HepG2 (cell line): Measurements from ENCODE around the gene LMTK2. TPM values are rescaled to one million over a fixed set of nuclear protein-coding genes. Genes with fewer than 3 reads are reported as not detected.

Experiments
- ATAC-seq: fragments of 200-7000 bp; cut with Tn5 transposase; 3 replicates; pipeline ENCODE4 v1.9.1; 2020; ENCODE audit warnings: mild to moderate bottlenecking, moderate library complexity
- BruUV-seq: library from RNA; stranded (reverse); fragments of 400-500 nt; replicated peaks from 2 replicates; lab custom pipeline; 2021; lab: Mats Ljungman, UMichigan
- CTCF ChIA-PET: fragments of 300-600 bp; formaldehyde crosslinking; extraction: SDS; loops from one replicate; lab custom pipeline; 2021; ENCODE audit warnings: low total read pairs, inconsistent platforms, low intra/inter-chr PET ratio; lab: Yijun Ruan, JAX
- POLR2A ChIA-PET: fragments of 350-600 bp; sonication (Branson Sonifier 250); formaldehyde crosslinking; loops from one replicate; lab custom pipeline; 2020; ENCODE audit warnings: antibody characterized with exemption, inconsistent platforms; lab: Yijun Ruan, JAX
- DNase-seq: peaks from one replicate; pipeline ENCODE4 v3.0.0-alpha.2; 2015; ENCODE audit warnings: low spot score
- FAIRE-seq: peaks from 3 replicates; lab custom pipeline; 2011; peaks lifted over from hg19 to GRCh38; lab: Jason Lieb, UNC
- H2AFZ ChIP-seq: one replicate; pipeline ENCODE4 v1.6.1; 2011; ENCODE audit warnings: low read length, inconsistent platforms
- H3K27ac ChIP-seq: fragments of 300-600 bp; 3 replicates; pipeline ENCODE4 v1.8.0; 2011; ENCODE audit warnings: mixed run types, mild to moderate bottlenecking, mixed read lengths, low read length, inconsistent platforms; ENCODE audit not compliant: insufficient read depth; ENCODE audit errors: extremely low read length
- H3K27me3 ChIP-seq, 2 experiments: fragments of 200-600 bp in 1 of 2; 2 replicates in 1 of 2; 3 replicates in 1 of 2; pipeline versions ENCODE4 v1.6.0 to v1.8.0; 2011; ENCODE audit warnings: low read length in 2 of 2, mild to moderate bottlenecking in 2 of 2, moderate library complexity in 2 of 2, inconsistent platforms in 1 of 2; ENCODE audit not compliant: insufficient read depth in 2 of 2, control insufficient read depth in 1 of 2
- H3K36me3 ChIP-seq, 2 experiments: fragments of 200-600 bp in 1 of 2; replicated peaks in 1 of 2; 2 replicates in 1 of 2; 3 replicates in 1 of 2; pipeline versions ENCODE4 v1.5.1 to v1.8.0; 2011; ENCODE audit warnings: low read length in 2 of 2, inconsistent platforms in 1 of 2; ENCODE audit not compliant: insufficient read depth in 2 of 2, control insufficient read depth in 1 of 2
- H3K4me1 ChIP-seq: 2 replicates; pipeline ENCODE4 v1.5.1; 2012; ENCODE audit warnings: low read length, inconsistent platforms; ENCODE audit not compliant: insufficient read depth
- H3K4me2 ChIP-seq: 2 replicates; pipeline ENCODE4 v1.6.0; 2011; ENCODE audit warnings: low read depth, low read length, inconsistent platforms
- H3K4me3 ChIP-seq, 3 experiments: fragments of 200-600 bp in 1 of 3; sonication (generic), shearing (Covaris generic) in 1 of 3; replicated peaks in 1 of 3; 2 replicates each; pipeline ENCODE4 v1.5.1; 2011 to 2016; ENCODE audit warnings: low read length in 3 of 3, inconsistent platforms in 2 of 3, low read depth in 2 of 3, mild to moderate bottlenecking in 2 of 3, control low read depth in 1 of 3, mixed read lengths in 1 of 3; ENCODE audit not compliant: insufficient read depth in 1 of 3
- H3K79me2 ChIP-seq: one replicate; pipeline ENCODE4 v1.6.1; 2011; ENCODE audit warnings: low read length, inconsistent platforms; ENCODE audit not compliant: insufficient read depth
- H3K9ac ChIP-seq: 2 replicates; pipeline ENCODE4 v1.6.0; 2011; ENCODE audit warnings: mild to moderate bottlenecking, low read depth, low read length, inconsistent platforms; ENCODE audit not compliant: insufficient read depth
- H3K9me3 ChIP-seq: 2 replicates; pipeline ENCODE4 v1.5.1; 2012; ENCODE audit warnings: mild to moderate bottlenecking, low read length
- H4K20me1 ChIP-seq: 2 replicates; pipeline ENCODE4 v1.6.0; 2011; ENCODE audit warnings: inconsistent platforms, mild to moderate bottlenecking, low read length, moderate library complexity; ENCODE audit not compliant: insufficient read depth
- GPN1 ChIP-seq: sonication (generic); formaldehyde crosslinking; IDR thresholded peaks from 2 replicates; pipeline ENCODE4 v1.5.1; 2020; ENCODE audit warnings: missing genetic modification reagents, borderline replicate concordance
- KAT2B ChIP-seq: fragments of 150-350 bp; IDR thresholded peaks from 2 replicates; pipeline ENCODE4 v1.6.1; 2014; ENCODE audit warnings: low read depth, low read length, borderline replicate concordance
- KDM6A ChIP-seq: IDR thresholded peaks from 2 replicates; pipeline ENCODE4 v1.6.1; 2016; ENCODE audit warnings: low read depth
- RBM39 ChIP-seq: fragments of 200-400 bp; formaldehyde crosslinking; IDR thresholded peaks from one replicate; pipeline ENCODE4 v1.6.1; 2018; ENCODE audit warnings: antibody characterized with exemption, mild to moderate bottlenecking, low read depth, low read length; ENCODE audit not compliant: poor library complexity, severe bottlenecking
- TBL1XR1 ChIP-seq: fragments of 150-350 bp; IDR thresholded peaks from 2 replicates; pipeline ENCODE4 v1.6.1; 2014; ENCODE audit warnings: borderline replicate concordance, low read length; ENCODE audit not compliant: partially characterized antibody
- YEATS4 ChIP-seq: sonication (generic); formaldehyde crosslinking; IDR thresholded peaks from 2 replicates; pipeline ENCODE4 v1.4.0; 2020; ENCODE audit warnings: missing genetic modification reagents, borderline replicate concordance
- ZC3H4 ChIP-seq: sonication (generic); formaldehyde crosslinking; IDR thresholded peaks from 2 replicates; pipeline ENCODE4 v1.4.0; 2020; ENCODE audit warnings: missing genetic modification reagents, borderline replicate concordance
- ZNF101 ChIP-seq: sonication (generic); formaldehyde crosslinking; IDR thresholded peaks from 2 replicates; pipeline ENCODE4 v1.4.0; 2020; ENCODE audit warnings: mild to moderate bottlenecking, low read depth, missing genetic modification reagents, borderline replicate concordance
- ZNF121 ChIP-seq: sonication (generic); formaldehyde crosslinking; IDR thresholded peaks from 2 replicates; pipeline ENCODE4 v1.5.0; 2020; ENCODE audit warnings: mild to moderate bottlenecking, missing genetic modification reagents
- ZNF329 ChIP-seq: sonication (generic); formaldehyde crosslinking; IDR thresholded peaks from 2 replicates; pipeline ENCODE4 v1.9.0; 2021; ENCODE audit warnings: low read depth, mild to moderate bottlenecking, missing genetic modification reagents
- ZNF331 ChIP-seq: sonication (generic); formaldehyde crosslinking; IDR thresholded peaks from 2 replicates; pipeline ENCODE4 v1.4.0; 2020; ENCODE audit warnings: missing genetic modification reagents
- ZNF615 ChIP-seq: sonication (generic); formaldehyde crosslinking; IDR thresholded peaks from 2 replicates; pipeline ENCODE4 v1.5.0; 2020; ENCODE audit warnings: mild to moderate bottlenecking, missing genetic modification reagents, borderline replicate concordance
- ZNF83 ChIP-seq: sonication (generic); formaldehyde crosslinking; IDR thresholded peaks from 2 replicates; pipeline ENCODE4 v1.4.0; 2020; ENCODE audit warnings: missing genetic modification reagents, mild to moderate bottlenecking, borderline replicate concordance
- ZSCAN31 ChIP-seq: sonication (generic); formaldehyde crosslinking; IDR thresholded peaks from 2 replicates; pipeline ENCODE4 v1.5.0; 2020; ENCODE audit warnings: low read depth, mild to moderate bottlenecking, missing genetic modification reagents
- WGBS: methylation state at CpG from one replicate; pipeline ENCODE4 v1.1.6; 2017; ENCODE audit warnings: low lambda C conversion rate; 5-methylcytosine and 5-hydroxymethylcytosine counted together
- in situ Hi-C: cut with HindIII; loops from 2 replicates; pipeline ENCODE4 v1.10.0; 2017; ENCODE audit warnings: low pct_unique_long_range_greater_than_20kb; ENCODE audit not compliant: extremely low pct_ligation_motif_present
- intact Hi-C: fragments of 100-400 bp; cut with micrococcal nuclease; formaldehyde crosslinking; loops from one replicate; pipeline ENCODE4 v1.10.0; 2022; ENCODE audit not compliant: unreplicated experiment
- polyA plus RNA-seq, 8 experiments: library from polyadenylated mRNA; depleted of rRNA in 3 of 8; stranded (reverse) in 7 of 8; unstranded in 1 of 8; fragments of >200 nt; fragmentation: Illumina TruSeq in 4 of 8; extraction: Trizol in 4 of 8; gene quantifications; 2 replicates each; pipeline versions ENCODE4 v1.2.1 to v1.2.3, GENCODE V29; 2011 to 2016; ENCODE audit warnings: low read depth in 4 of 8, missing spikeins in 1 of 8, mixed read lengths in 1 of 8; ENCODE audit not compliant: insufficient read depth in 1 of 8
- total RNA-seq, 5 experiments: library from RNA; depleted of rRNA; stranded (reverse); fragments of >200 nt; fragmentation: Illumina TruSeq; extraction: Trizol; gene quantifications; 2 replicates each; pipeline ENCODE4 v1.2.3, GENCODE V29; 2016; ENCODE audit warnings: low read depth in 1 of 5

LMTK2 gene
- total and polyA plus RNA-seq, 2 of the 13 experiments (the other 11 are each of a cell fraction or from before 2014, with no cell fraction given) = 9.5 to 11.7 TPM

GRCh38 chr7:98057157-98057556 is 49.5 kb upstream of the LMTK2 start:
- H3K79me2 ChIP-seq = no peaks in the 10 kb centered on the region
- no peak for TF ChIP-seq KAT2B
- TF ChIP-seq ZNF121 (CRISPR knock-in tag) = peak; percentile 60; the same call in 1 of the 2 replicates
- no peak for TF ChIP-seq ZNF331 (CRISPR knock-in tag)
- ChIA-PET POLR2A (no interaction called here), CTCF (no interaction called here)
- no peak overlapping the region for H3K27ac ChIP-seq
- WGBS = 32% methylated on average over 2 of the region's 2 CpGs
- H4K20me1 ChIP-seq = no peaks in the 10 kb centered on the region
- H3K4me1 ChIP-seq = no peaks in the 10 kb centered on the region
- H3K36me3 ChIP-seq = no peaks in the 10 kb centered on the region
- FAIRE-seq (no peak), ATAC-seq (no peak), DNase-seq (no peak)
- H2AFZ ChIP-seq = no peak overlapping the region
- no peak overlapping the region for H3K4me2 ChIP-seq
- peaks cover 4 to 21% of the 10 kb centered on the region in 2 experiments; a peak in 4 of 5 replicates for H3K27me3 ChIP-seq
- BruUV-seq = no TSS peak
- in situ Hi-C loops = no loop called here
- H3K9me3 ChIP-seq = no peaks in the 10 kb centered on the region
- no peak overlapping the region for H3K9ac ChIP-seq
- no peak overlapping the region for H3K4me3 ChIP-seq
- intact Hi-C loops = no loop called here

DNA sequence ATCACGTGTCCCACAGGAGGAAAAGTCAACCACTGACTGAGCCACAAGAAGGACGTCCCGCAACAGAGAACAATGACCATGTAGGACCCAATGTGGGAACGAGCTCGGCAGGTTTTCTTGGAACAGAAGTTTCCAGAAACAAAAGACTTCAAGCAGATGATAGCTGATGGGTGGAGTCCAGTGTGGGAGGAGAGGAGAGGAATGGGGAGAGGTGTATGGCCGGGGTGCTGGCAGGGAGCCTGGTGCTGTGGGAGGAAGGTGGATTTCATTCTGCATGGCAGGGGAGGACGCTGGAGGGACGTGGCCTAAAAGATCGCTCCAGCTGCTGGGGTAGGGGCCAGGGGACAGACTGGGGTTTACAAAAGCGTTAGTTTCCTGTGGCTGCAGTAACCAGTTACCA is 48.5 kb upstream of the LMTK2 start:
- Histone ChIP-seq H3K9me3 (peaks cover 4% of the 10 kb centered on the region; the same call in 1 of the 2 replicates), H3K4me1 (no peaks in the 10 kb centered on the region), H3K4me3 (no peak overlapping the region), H3K9ac (no peak overlapping the region), H3K36me3 (no peaks in the 10 kb centered on the region), H3K79me2 (no peaks in the 10 kb centered on the region)
- no peak for DNase-seq
- WGBS = 53% methylated on average over 10 of the region's 10 CpGs
- ATAC-seq = no peak
- BruUV-seq = no TSS peak
- no peak for FAIRE-seq
- no peak for TF ChIP-seq RBM39
- no peak for TF ChIP-seq TBL1XR1
- TF ChIP-seq ZSCAN31 = no peak
- no peak for TF ChIP-seq ZNF101 (CRISPR knock-in tag)
- TF ChIP-seq YEATS4 (CRISPR knock-in tag) = no peak
- TF ChIP-seq GPN1 (CRISPR knock-in tag) = no peak
- no peak for TF ChIP-seq ZNF615 (CRISPR knock-in tag)
- TF ChIP-seq KDM6A = no peak
- no peak for TF ChIP-seq ZNF83 (CRISPR knock-in tag)
- no peak for TF ChIP-seq ZNF329 (CRISPR knock-in tag)
- no peak for TF ChIP-seq ZC3H4 (CRISPR knock-in tag)
- TF ChIP-seq, all 625 proteins: peak for 0
- Histone ChIP-seq H3K4me2 (no peak overlapping the region), H3K27ac (no peak overlapping the region), H2AFZ (no peak overlapping the region), H4K20me1 (no peaks in the 10 kb centered on the region), H3K27me3 (peaks cover 4 to 21% of the 10 kb centered on the region in 2 experiments; a peak in 4 of 5 replicates)
- CTCF ChIA-PET = no interaction called here
- in situ Hi-C loops = no loop called here
- intact Hi-C loops = no loop called here
- POLR2A ChIA-PET = no interaction called here
